ENCODE data around the gene MATN1. TPM values are rescaled to one million over a fixed set of nuclear protein-coding genes. Genes with fewer than 3 reads are reported as not detected.

The MATN1 gene
- total RNA-seq, 1 experiment from 2014 or later = 0.24 TPM

DNA sequence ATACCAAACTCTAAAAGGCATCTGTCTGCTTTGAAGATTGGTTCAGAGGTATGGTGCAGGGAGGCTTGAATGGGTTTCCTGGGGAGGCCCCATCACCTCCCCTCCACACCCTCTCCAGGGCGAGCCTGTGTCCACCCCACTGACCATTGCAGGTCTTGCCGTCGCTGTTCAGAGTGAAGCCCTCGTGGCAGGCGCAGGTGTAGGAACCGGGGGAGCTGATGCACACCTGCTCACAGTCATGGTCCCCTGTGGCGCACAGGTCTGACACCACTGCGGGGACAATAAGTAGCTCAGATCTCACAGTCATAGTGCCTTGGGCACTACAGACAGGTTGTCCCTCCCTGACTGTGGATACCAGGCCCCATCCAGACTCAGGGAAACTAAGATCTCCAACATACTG, 6.7 kb downstream of the MATN1 start (continued):
- TF ChIP-seq, protein P1, sequence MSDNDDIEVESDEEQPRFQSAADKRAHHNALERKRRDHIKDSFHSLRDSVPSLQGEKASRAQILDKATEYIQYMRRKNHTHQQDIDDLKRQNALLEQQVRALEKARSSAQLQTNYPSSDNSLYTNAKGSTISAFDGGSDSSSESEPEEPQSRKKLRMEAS (CRISPR knock-in tag; IDR thresholded peaks at IDR 0.05) = no peak
- no peak for TF ChIP-seq HMGA2 (CRISPR knock-in tag; IDR thresholded peaks at IDR 0.05)
- TF ChIP-seq OVOL2 (CRISPR knock-in tag; IDR thresholded peaks at IDR 0.05; ENCODE audit: borderline replicate concordance) = no peak

- CTCF ChIA-PET = interaction anchor here (3.4 kb wide), 1 partner anchor 9 kb away, joined by 16 read pairs; no protein-coding TSS in a partner anchor
- Mint-ChIP-seq H3K9me3 (peaks cover 27% of the 10 kb centered on the region), H3K27me3 (ENCODE audit: low read depth) (peaks cover 6% of the 10 kb centered on the region), H3K27ac (no peak overlapping the region), H3K4me3 (no peak overlapping the region), H3K36me3 (peaks cover 8% of the 10 kb centered on the region), H3K4me1 (no peaks in the 10 kb centered on the region)
- POLR2A ChIA-PET = interaction anchor here (0.6 kb wide), 1 partner anchor 67 kb away, joined by 3 read pairs; no protein-coding TSS in a partner anchor
- TF ChIP-seq GRHL2 (CRISPR knock-in tag; IDR thresholded peaks at IDR 0.05; ENCODE audit: insufficient replicate concordance, severe bottlenecking) = no peak
- no peak for TF ChIP-seq NFE2L1 (CRISPR knock-in tag; IDR thresholded peaks at IDR 0.05)
- DNase-seq (ENCODE audit: low spot score) = no peak
- no peak for ATAC-seq
These were observed 7.5 kb downstream of the MATN1 start for GRCh38 chr1:30715886-30716285.

DNA sequence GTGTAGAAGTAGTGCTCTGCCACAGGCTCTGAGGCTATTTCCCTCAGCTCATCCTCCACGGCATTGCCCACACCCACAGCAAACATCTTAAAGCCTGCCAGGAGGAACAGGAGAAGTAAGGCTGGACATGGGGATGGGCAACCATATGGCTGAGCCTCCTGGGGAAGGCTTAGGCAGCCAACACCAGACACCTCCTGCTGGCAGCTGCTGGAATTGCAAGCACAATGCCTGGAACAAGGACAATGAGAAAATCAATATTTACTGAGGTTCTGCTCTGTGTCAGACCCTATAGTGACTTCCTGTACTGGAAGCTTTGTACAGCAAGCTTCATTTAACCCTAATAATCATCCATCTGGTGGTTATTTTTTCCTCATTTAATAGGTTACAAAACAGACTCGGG, 8.2 kb downstream of the MATN1 start:
- H3K36me3 Mint-ChIP-seq = peaks cover 8% of the 10 kb centered on the region
- no peaks in the 10 kb centered on the region for H3K4me1 Mint-ChIP-seq
- H3K9me3 Mint-ChIP-seq = peaks cover 27% of the 10 kb centered on the region
- DNase-seq (ENCODE audit: low spot score) (peak; percentile 47), ATAC-seq (no peak)
- POLR2A ChIA-PET = interaction anchor here (0.6 kb wide), 1 partner anchor 68 kb away, joined by 3 read pairs; no protein-coding TSS in a partner anchor
- TF ChIP-seq, protein P2, sequence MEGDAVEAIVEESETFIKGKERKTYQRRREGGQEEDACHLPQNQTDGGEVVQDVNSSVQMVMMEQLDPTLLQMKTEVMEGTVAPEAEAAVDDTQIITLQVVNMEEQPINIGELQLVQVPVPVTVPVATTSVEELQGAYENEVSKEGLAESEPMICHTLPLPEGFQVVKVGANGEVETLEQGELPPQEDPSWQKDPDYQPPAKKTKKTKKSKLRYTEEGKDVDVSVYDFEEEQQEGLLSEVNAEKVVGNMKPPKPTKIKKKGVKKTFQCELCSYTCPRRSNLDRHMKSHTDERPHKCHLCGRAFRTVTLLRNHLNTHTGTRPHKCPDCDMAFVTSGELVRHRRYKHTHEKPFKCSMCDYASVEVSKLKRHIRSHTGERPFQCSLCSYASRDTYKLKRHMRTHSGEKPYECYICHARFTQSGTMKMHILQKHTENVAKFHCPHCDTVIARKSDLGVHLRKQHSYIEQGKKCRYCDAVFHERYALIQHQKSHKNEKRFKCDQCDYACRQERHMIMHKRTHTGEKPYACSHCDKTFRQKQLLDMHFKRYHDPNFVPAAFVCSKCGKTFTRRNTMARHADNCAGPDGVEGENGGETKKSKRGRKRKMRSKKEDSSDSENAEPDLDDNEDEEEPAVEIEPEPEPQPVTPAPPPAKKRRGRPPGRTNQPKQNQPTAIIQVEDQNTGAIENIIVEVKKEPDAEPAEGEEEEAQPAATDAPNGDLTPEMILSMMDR (IDR thresholded peaks at IDR 0.05) = peak; percentile 72
- no peak for TF ChIP-seq TP53 (CRISPR knock-in tag; IDR thresholded peaks at IDR 0.05)
- no peak for TF ChIP-seq AR (CRISPR knock-in tag; IDR thresholded peaks at IDR 0.05)
- no peak for TF ChIP-seq SP1 (CRISPR knock-in tag; conservative IDR thresholded peaks at IDR 0.05)
- CTCF ChIA-PET = interaction anchor here (1.4 kb wide), 1 partner anchor 30 kb away, joined by 3 read pairs; no protein-coding TSS in a partner anchor
- H3K4me3 Mint-ChIP-seq = no peak overlapping the region
- peaks cover 6% of the 10 kb centered on the region for H3K27me3 Mint-ChIP-seq (ENCODE audit: low read depth)
- no peak overlapping the region for H3K27ac Mint-ChIP-seq

DNA sequence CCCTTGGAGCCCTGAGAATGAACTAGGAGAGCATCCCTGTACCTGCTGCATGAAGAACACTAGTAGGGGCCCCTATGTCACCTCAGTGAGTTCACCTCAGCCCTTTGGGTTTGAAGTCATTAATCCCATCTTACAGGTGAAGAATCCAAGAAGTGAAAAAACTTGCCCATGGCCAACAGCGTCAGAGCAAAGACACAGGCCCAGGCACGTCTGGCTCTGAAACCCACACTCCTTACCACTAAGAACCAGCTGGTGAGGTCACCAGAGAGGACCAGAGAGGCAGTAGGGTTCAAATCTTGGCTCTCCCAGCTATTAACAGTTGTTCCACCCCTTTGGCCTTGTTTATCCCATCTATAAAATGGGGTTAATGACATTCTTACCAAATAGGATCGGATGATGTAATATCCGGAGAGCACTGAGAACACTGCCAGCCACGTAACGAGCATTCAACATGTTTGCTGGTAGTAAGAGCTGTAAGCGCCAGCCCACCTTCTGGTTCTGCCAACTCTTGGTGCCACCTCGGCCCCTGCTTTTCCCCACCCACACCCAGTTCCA, 8.8 kb downstream of the MATN1 start:
- peaks cover 6% of the 10 kb centered on the region for H3K27me3 Mint-ChIP-seq (ENCODE audit: low read depth)
- ChIA-PET POLR2A (no interaction called here), CTCF (interaction anchor here (1.4 kb wide), 1 partner anchor 29 kb away, joined by 3 read pairs; no protein-coding TSS in a partner anchor)
- H3K36me3 Mint-ChIP-seq = peaks cover 8% of the 10 kb centered on the region
- ATAC-seq = no peak
- no peak overlapping the region for H3K4me3 Mint-ChIP-seq
- no peak for DNase-seq (ENCODE audit: low spot score)
- peaks cover 27% of the 10 kb centered on the region for H3K9me3 Mint-ChIP-seq
- H3K27ac Mint-ChIP-seq = no peak overlapping the region
- H3K4me1 Mint-ChIP-seq = no peaks in the 10 kb centered on the region
- TF ChIP-seq, protein P3, sequence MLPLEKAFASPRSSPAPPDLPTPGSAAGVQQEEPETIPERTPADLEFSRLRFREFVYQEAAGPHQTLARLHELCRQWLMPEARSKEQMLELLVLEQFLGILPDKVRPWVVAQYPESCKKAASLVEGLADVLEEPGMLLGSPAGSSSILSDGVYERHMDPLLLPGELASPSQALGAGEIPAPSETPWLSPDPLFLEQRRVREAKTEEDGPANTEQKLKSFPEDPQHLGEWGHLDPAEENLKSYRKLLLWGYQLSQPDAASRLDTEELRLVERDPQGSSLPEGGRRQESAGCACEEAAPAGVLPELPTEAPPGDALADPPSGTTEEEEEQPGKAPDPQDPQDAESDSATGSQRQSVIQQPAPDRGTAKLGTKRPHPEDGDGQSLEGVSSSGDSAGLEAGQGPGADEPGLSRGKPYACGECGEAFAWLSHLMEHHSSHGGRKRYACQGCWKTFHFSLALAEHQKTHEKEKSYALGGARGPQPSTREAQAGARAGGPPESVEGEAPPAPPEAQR (CRISPR knock-in tag; IDR thresholded peaks at IDR 0.05) = no peak
- no peak for TF ChIP-seq ZBTB21 (CRISPR knock-in tag; IDR thresholded peaks at IDR 0.05; ENCODE audit: borderline replicate concordance)
- TF ChIP-seq ATF6 (CRISPR knock-in tag; IDR thresholded peaks at IDR 0.05) = no peak
- TF ChIP-seq SMAD3 (CRISPR knock-in tag; IDR thresholded peaks at IDR 0.05; ENCODE audit: borderline replicate concordance) = no peak
- TF ChIP-seq TCF7 (CRISPR knock-in tag; IDR thresholded peaks at IDR 0.05; ENCODE audit: low read depth) = no peak
- no peak for TF ChIP-seq ZNF138 (CRISPR knock-in tag; conservative IDR thresholded peaks at IDR 0.05)
- TF ChIP-seq ZNF232 (CRISPR knock-in tag; IDR thresholded peaks at IDR 0.05) = no peak
- no peak for TF ChIP-seq RELA (CRISPR knock-in tag; IDR thresholded peaks at IDR 0.05; ENCODE audit: borderline replicate concordance)
- TF ChIP-seq PRRX2 (CRISPR knock-in tag; IDR thresholded peaks at IDR 0.05) = no peak
- TF ChIP-seq FOXK1 (CRISPR knock-in tag; IDR thresholded peaks at IDR 0.05) = no peak
- no peak for TF ChIP-seq FOXP1 (CRISPR knock-in tag; IDR thresholded peaks at IDR 0.05; ENCODE audit: borderline replicate concordance)
- no peak for TF ChIP-seq ELF4 (CRISPR knock-in tag; IDR thresholded peaks at IDR 0.05; ENCODE audit: low read depth)
- TF ChIP-seq SMAD4 (CRISPR knock-in tag; IDR thresholded peaks at IDR 0.05) = no peak
- no peak for TF ChIP-seq FOXJ3 (CRISPR knock-in tag; IDR thresholded peaks at IDR 0.05; ENCODE audit: borderline replicate concordance)
- no peak for TF ChIP-seq GTF2I (CRISPR knock-in tag; conservative IDR thresholded peaks at IDR 0.05)

Data from WTC11 (cell line).